PC-3 (cell line): ENCODE measurements around the gene EIF2B4.

Experiments used
- CTCF ChIP-seq: fragments of 300-600 bp; sonication (generic); conservative IDR thresholded peaks from 2 replicates; pipeline ENCODE4 v1.5.1; 2017; ENCODE audit warnings: antibody characterized with exemption, low read depth, mild to moderate bottlenecking, low read length
- EZH2 ChIP-seq: fragments of 300-600 bp; sonication (generic); IDR thresholded peaks from one replicate; pipeline ENCODE4 v1.6.1; 2017; ENCODE audit warnings: antibody characterized with exemption, mild to moderate bottlenecking, low read length; ENCODE audit not compliant: unreplicated experiment
- EZH2phosphoT487 ChIP-seq: fragments of 300-600 bp; sonication (generic); IDR thresholded peaks from 2 replicates; pipeline ENCODE4 v1.6.1; 2018; ENCODE audit warnings: mild to moderate bottlenecking, antibody characterized with exemption, low read length, borderline replicate concordance

- TF ChIP-seq CTCF (peak; percentile 61), EZH2 (no peak), EZH2phosphoT487 (no peak)
These were observed 8.1 kb upstream of the EIF2B4 start for GRCh38 chr2:27378096-27378808.
